ENCODE results near the gene NCOA5.

NCOA5 gene

DNA sequence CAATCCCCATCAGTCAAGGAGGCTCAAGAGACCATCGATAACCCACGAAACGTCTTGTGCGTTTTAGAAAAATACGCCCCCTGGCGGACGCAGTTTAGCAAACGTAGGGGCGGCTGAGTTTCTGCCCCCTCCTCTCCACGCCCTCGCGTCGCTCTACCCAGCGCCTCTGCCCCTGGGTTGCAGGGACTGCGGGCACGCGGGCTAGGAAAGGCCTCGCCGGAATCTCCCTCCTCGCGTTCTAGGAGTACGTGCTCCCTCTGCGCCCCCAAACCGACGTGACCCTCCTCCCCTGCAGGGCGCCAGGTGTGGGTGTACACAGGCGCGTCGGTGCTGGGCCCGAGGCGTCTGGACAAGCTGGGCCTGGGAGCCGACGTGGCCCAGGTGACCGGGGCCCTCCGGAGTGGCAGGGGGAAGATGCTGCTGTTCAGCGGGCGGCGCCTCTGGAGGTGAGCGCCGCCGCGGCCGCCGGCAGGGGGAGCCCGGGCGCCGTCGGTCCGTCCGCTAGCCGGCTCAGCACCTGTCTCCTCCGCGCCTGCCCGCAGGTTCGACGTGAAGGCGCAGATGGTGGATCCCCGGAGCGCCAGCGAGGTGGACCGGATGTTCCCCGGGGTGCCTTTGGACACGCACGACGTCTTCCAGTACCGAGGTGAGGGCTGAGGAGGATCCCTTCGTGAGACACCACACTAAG, 75.8 kb downstream of the NCOA5 start:
- no peak for DNase-seq (ENCODE audit: low read depth)

GRCh38 chr20:46013322-46013828, 76.4 kb downstream of the NCOA5 start:
- no peak for DNase-seq (ENCODE audit: low read depth)

GRCh38 chr20:46012921-46013320, 76.8 kb downstream of the NCOA5 start:
- DNase-seq (ENCODE audit: low read depth), result no peak

GRCh38 chr20:46011631-46012482, 77.9 kb downstream of the NCOA5 start:
- no peak for DNase-seq (ENCODE audit: low read depth)

Data from stimulated activated CD8-positive, alpha-beta memory T cell treated with anti-CD3 and anti-CD28 coated beads, Interleukin-15, amount 100 ng/mL, for 24 hours (primary cell).